ENCODE results near the gene CTDSPL. TPM values are rescaled to one million over a fixed set of nuclear protein-coding genes. Genes with fewer than 3 reads are reported as not detected.
A peak's percentile ranks its signal among the peaks of the same experiment; 100 is the strongest.

The CTDSPL gene
- total and polyA plus RNA-seq, 4 donors: 8.4 to 17.2 (median 14.2) TPM

DNA sequence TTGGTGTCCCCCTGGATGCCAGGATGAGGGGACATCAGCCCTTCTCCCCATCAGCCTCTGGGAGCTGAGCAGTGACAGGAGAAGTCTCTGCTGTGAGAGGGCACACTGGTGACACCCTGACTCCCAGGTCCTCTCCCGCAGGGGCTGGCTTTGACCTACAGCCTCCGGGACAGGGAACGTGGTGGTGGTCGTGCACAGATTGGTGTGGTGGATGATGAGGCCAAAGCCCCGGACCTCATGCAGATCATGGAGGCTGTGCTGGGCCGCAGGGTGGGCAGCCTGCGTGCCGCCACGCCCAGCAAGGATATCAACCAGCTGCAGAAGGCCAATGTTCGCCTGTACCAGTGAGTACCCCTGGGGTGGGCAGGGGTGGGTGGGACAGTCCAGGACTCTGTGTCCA, 135.7 kb downstream of the CTDSPL start:
- Histone ChIP-seq H3K9me3 (ENCODE audit: control insufficient read depth in 4 of 4, low read length in 3 of 4) (no peaks in the 10 kb centered on the region), H3K27me3 (ENCODE audit: control insufficient read depth in 4 of 4, insufficient read depth in 4 of 4, low read length in 3 of 4) (no peaks in the 10 kb centered on the region), H3K36me3 (ENCODE audit: control insufficient read depth in 4 of 4, insufficient read depth in 3 of 4, low read depth in 1 of 4, low read length in 3 of 4) (no peaks in the 10 kb centered on the region), H3K4me1 (ENCODE audit: control insufficient read depth in 4 of 4, insufficient read depth in 4 of 4, low read length in 3 of 4) (peaks cover 0 to 18% (median 8%) of the 10 kb centered on the region in 4 donors), H3K27ac (ENCODE audit: low read depth in 1 of 2, low read length in 2 of 2) (no peak overlapping the region), H3K9ac (ENCODE audit: low read depth in 1 of 2, low read length in 2 of 2) (no peak overlapping the region), H3K4me3 (ENCODE audit: low read depth in 1 of 3, low read length in 3 of 3) (no peak overlapping the region)
- TF ChIP-seq HNF4G (IDR thresholded peaks at IDR 0.05) (no peak), SP1 (IDR thresholded peaks at IDR 0.05) (no peak), HNF4A (conservative IDR thresholded peaks at IDR 0.05) (no peak), EGR1 (IDR thresholded peaks at IDR 0.05; ENCODE audit: low read depth in 2 of 2) (no peak), JUND (IDR thresholded peaks at IDR 0.05) (no peak), RXRA (IDR thresholded peaks at IDR 0.05) (no peak)
- TF ChIP-seq, protein P1, sequence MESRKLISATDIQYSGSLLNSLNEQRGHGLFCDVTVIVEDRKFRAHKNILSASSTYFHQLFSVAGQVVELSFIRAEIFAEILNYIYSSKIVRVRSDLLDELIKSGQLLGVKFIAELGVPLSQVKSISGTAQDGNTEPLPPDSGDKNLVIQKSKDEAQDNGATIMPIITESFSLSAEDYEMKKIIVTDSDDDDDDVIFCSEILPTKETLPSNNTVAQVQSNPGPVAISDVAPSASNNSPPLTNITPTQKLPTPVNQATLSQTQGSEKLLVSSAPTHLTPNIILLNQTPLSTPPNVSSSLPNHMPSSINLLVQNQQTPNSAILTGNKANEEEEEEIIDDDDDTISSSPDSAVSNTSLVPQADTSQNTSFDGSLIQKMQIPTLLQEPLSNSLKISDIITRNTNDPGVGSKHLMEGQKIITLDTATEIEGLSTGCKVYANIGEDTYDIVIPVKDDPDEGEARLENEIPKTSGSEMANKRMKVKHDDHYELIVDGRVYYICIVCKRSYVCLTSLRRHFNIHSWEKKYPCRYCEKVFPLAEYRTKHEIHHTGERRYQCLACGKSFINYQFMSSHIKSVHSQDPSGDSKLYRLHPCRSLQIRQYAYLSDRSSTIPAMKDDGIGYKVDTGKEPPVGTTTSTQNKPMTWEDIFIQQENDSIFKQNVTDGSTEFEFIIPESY (IDR thresholded peaks at IDR 0.05): no peak
- 93% methylated on average over 10 of the region's 10 CpGs for WGBS
- DNase-seq (ENCODE audit: low spot score): no peak

GRCh38 chr3:37997791-37998370, 136.2 kb downstream of the CTDSPL start:
- peak overlapping the region; percentile 68 to 81 for H3K27ac ChIP-seq (ENCODE audit: low read depth in 1 of 2, low read length in 2 of 2)
- H3K9ac ChIP-seq (ENCODE audit: low read depth in 1 of 2, low read length in 2 of 2): no peak overlapping the region
- H3K36me3 ChIP-seq (ENCODE audit: control insufficient read depth in 4 of 4, insufficient read depth in 3 of 4, low read depth in 1 of 4, low read length in 3 of 4): no peaks in the 10 kb centered on the region
- H3K4me1 ChIP-seq (ENCODE audit: control insufficient read depth in 4 of 4, insufficient read depth in 4 of 4, low read length in 3 of 4): peaks cover 0 to 18% (median 8%) of the 10 kb centered on the region in 4 donors
- H3K9me3 ChIP-seq (ENCODE audit: control insufficient read depth in 4 of 4, low read length in 3 of 4): no peaks in the 10 kb centered on the region
- 84% methylated on average over 6 of the region's 6 CpGs for WGBS
- TF ChIP-seq, protein P2, sequence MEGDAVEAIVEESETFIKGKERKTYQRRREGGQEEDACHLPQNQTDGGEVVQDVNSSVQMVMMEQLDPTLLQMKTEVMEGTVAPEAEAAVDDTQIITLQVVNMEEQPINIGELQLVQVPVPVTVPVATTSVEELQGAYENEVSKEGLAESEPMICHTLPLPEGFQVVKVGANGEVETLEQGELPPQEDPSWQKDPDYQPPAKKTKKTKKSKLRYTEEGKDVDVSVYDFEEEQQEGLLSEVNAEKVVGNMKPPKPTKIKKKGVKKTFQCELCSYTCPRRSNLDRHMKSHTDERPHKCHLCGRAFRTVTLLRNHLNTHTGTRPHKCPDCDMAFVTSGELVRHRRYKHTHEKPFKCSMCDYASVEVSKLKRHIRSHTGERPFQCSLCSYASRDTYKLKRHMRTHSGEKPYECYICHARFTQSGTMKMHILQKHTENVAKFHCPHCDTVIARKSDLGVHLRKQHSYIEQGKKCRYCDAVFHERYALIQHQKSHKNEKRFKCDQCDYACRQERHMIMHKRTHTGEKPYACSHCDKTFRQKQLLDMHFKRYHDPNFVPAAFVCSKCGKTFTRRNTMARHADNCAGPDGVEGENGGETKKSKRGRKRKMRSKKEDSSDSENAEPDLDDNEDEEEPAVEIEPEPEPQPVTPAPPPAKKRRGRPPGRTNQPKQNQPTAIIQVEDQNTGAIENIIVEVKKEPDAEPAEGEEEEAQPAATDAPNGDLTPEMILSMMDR (IDR thresholded peaks at IDR 0.05; ENCODE audit: low read depth, low read length, missing input control): no peak
- no peak for TF ChIP-seq FOXA2 (IDR thresholded peaks at IDR 0.05)
- TF ChIP-seq HNF4A (conservative IDR thresholded peaks at IDR 0.05): no peak
- TF ChIP-seq FOXA1 (IDR thresholded peaks at IDR 0.05): no peak
- TF ChIP-seq JUND (IDR thresholded peaks at IDR 0.05): no peak
- TF ChIP-seq YY1 (IDR thresholded peaks at IDR 0.05): no peak
- TF ChIP-seq MAX (IDR thresholded peaks at IDR 0.05): no peak
- TF ChIP-seq ATF3 (IDR thresholded peaks at IDR 0.05): no peak
- no peak for TF ChIP-seq TAF1 (conservative IDR thresholded peaks at IDR 0.05)
- no peak for TF ChIP-seq GABPA (IDR thresholded peaks at IDR 0.05 in 1 of 2, conservative IDR thresholded peaks at IDR 0.05 in 1 of 2)
- no peak for TF ChIP-seq SP1 (IDR thresholded peaks at IDR 0.05)
- TF ChIP-seq HNF4G (IDR thresholded peaks at IDR 0.05): no peak
- TF ChIP-seq RXRA (IDR thresholded peaks at IDR 0.05): no peak
- TF ChIP-seq, protein P1 (IDR thresholded peaks at IDR 0.05): no peak
- no peak for TF ChIP-seq EGR1 (IDR thresholded peaks at IDR 0.05; ENCODE audit: low read depth in 2 of 2)
- TF ChIP-seq, protein P3, sequence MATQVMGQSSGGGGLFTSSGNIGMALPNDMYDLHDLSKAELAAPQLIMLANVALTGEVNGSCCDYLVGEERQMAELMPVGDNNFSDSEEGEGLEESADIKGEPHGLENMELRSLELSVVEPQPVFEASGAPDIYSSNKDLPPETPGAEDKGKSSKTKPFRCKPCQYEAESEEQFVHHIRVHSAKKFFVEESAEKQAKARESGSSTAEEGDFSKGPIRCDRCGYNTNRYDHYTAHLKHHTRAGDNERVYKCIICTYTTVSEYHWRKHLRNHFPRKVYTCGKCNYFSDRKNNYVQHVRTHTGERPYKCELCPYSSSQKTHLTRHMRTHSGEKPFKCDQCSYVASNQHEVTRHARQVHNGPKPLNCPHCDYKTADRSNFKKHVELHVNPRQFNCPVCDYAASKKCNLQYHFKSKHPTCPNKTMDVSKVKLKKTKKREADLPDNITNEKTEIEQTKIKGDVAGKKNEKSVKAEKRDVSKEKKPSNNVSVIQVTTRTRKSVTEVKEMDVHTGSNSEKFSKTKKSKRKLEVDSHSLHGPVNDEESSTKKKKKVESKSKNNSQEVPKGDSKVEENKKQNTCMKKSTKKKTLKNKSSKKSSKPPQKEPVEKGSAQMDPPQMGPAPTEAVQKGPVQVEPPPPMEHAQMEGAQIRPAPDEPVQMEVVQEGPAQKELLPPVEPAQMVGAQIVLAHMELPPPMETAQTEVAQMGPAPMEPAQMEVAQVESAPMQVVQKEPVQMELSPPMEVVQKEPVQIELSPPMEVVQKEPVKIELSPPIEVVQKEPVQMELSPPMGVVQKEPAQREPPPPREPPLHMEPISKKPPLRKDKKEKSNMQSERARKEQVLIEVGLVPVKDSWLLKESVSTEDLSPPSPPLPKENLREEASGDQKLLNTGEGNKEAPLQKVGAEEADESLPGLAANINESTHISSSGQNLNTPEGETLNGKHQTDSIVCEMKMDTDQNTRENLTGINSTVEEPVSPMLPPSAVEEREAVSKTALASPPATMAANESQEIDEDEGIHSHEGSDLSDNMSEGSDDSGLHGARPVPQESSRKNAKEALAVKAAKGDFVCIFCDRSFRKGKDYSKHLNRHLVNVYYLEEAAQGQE (IDR thresholded peaks at IDR 0.05): no peak
- no peak for TF ChIP-seq NR2F2 (IDR thresholded peaks at IDR 0.05)
- TF ChIP-seq RAD21 (IDR thresholded peaks at IDR 0.05): no peak
- no peaks in the 10 kb centered on the region for H3K27me3 ChIP-seq (ENCODE audit: control insufficient read depth in 4 of 4, insufficient read depth in 4 of 4, low read length in 3 of 4)
- no peak overlapping the region for H3K4me3 ChIP-seq (ENCODE audit: low read depth in 1 of 3, low read length in 3 of 3)
- no peak for DNase-seq (ENCODE audit: low spot score)
